GM19351 (cell line): ENCODE measurements around the gene CSDE1.

ENCODE experiments used
- ATAC-seq: cut with Tn5 transposase; IDR thresholded peaks from one replicate; pipeline ENCODE4 v1.9.1; 2021; ENCODE audit warnings: mild to moderate bottlenecking, moderate library complexity; ENCODE audit not compliant: unreplicated experiment

CSDE1 gene

GRCh38 chr1:114703242-114703641, 54.5 kb downstream of the CSDE1 start:
- peak; percentile 68 for ATAC-seq

- ATAC-seq = peak; percentile 72
Measured at GRCh38 chr1:114702737-114703136, 55.0 kb downstream of the CSDE1 start.

DNA sequence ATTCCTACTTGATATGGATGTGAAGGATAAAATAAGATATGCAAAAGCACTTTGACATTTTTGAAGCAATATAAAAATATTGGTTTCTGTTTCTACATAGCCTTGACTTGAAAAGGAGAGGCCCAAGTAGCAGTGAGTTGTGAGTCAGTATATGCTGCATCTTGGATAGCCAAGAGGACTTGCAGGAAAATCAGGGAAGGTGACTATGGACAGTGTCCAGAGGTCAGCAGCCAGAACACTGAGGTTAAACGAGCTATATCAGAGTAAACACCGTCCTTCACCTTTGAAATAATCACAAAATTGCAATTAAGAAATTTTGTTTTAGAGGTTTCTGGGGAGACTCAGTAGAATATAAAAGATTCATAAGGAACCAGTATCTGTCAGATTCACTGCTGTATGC, 55.9 kb downstream of the CSDE1 start:
- no peak for ATAC-seq

- no peak for ATAC-seq
Measured at GRCh38 chr1:114700036-114700600, 57.7 kb downstream of the CSDE1 start.

- ATAC-seq = no peak
Measured at GRCh38 chr1:114696810-114697209, 61.0 kb downstream of the CSDE1 start.

GRCh38 chr1:114695430-114696058, 62.2 kb downstream of the CSDE1 start, which contains the start of gene AMPD1:
Gene AMPD1, minus strand, starts transcription at chr1:114695546. Its CDS starts 75 bp downstream, at chr1:114695471.
- no peak for ATAC-seq

- ATAC-seq = no peak
Measured at GRCh38 chr1:114694540-114695310, 63.1 kb downstream of the CSDE1 start.

DNA sequence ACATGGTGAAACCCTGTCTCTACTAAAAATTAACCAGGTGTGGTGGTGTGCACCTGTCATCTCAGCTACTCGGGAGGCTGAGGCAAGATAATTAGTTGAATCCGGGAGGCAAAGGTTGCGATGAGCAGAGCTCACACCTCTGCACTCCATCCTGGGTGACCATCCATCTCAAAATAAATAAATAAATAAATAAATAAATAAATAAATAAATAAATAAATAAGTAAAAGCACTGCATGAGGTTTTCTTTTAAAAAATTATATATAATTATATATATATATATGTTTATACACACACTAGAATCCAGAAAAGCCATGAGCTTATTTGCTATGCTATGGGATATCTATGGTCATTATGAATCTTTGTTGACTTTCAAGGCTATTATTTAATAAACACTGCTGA, 64.8 kb downstream of the CSDE1 start:
- ATAC-seq = no peak

- no peak for ATAC-seq
Measured at GRCh38 chr1:114691061-114691460, 66.7 kb downstream of the CSDE1 start.

GRCh38 chr1:114690148-114690547, 67.6 kb downstream of the CSDE1 start:
- no peak for ATAC-seq

GRCh38 chr1:114688526-114688925, 69.3 kb downstream of the CSDE1 start:
- no peak for ATAC-seq

- ATAC-seq = no peak
Measured at GRCh38 chr1:114685851-114686250, 71.9 kb downstream of the CSDE1 start.

- no peak for ATAC-seq
Measured at GRCh38 chr1:114677691-114678090, 80.1 kb downstream of the CSDE1 start.

GRCh38 chr1:114676115-114676514, 81.7 kb downstream of the CSDE1 start:
- no peak for ATAC-seq

DNA sequence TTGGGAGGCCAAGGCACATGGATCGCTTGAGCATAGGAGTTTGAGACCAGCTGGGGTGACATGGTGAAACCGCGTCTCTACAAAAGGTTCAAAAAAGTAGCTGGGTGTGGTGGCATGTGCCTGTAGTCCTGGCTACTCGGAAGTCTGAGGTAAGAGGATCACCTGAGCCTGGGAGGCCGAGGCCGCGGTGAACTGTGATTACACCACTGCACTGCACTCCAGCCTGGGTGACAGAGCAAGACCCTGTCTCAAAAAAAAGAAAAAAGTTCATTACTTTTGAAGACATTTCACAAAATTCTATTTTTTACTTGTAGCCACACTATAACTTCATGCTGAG, 85.9 kb downstream of the CSDE1 start:
- ATAC-seq = no peak

GRCh38 chr1:114671011-114671938, 86.5 kb downstream of the CSDE1 start:
- no peak for ATAC-seq

DNA sequence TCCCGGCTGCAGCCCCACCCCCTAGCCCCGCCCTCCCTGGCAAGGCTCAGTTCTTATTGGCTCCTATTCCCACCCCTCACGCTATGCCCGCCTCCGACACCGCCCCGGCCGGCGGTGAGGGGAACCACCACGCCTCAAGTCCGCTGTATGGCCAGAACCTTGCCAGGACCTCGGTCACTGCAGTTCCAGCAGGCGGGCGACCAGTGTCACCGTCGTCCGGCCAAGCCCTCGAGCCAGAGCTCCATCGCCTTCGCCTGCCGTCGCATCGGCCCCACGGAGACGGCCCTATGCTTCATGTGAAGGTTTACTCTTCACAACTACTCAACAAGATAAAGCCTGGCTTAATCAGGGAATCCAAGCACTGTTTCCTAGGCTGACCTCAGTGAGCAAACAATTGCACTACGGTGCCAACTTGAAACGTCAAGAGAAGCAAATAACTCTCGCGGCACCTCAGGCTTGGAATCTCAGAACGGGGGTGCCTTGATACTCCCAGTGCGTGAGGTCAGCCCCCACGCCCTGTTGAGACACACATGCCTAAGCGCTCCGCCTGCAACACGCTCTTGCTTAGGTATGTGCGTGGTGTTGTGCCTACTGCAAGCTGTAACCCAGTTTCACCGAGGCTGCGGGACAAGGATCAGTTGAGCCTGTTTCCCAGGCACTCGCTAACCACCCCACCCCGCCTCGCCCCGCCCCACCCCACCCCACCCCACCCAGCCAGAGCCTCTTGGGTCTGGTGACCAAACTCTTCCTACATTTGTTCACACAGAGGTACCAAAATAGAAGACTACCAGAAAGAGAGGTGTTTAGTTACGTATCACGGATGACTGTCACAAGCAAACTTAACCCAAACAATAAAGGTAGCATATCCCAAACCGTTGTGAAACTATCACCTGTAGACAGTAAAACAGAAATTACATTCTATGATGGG, 87.4 kb downstream of the CSDE1 start:
- ATAC-seq = peak; percentile 97

GRCh38 chr1:114669562-114670082, 88.2 kb downstream of the CSDE1 start, which contains the start of gene DENND2C:
Gene DENND2C, minus strand, starts transcription at chr1:114670049. Its CDS starts 44,065 bp downstream, at chr1:114625984.
- peak; percentile 62 for ATAC-seq

DNA sequence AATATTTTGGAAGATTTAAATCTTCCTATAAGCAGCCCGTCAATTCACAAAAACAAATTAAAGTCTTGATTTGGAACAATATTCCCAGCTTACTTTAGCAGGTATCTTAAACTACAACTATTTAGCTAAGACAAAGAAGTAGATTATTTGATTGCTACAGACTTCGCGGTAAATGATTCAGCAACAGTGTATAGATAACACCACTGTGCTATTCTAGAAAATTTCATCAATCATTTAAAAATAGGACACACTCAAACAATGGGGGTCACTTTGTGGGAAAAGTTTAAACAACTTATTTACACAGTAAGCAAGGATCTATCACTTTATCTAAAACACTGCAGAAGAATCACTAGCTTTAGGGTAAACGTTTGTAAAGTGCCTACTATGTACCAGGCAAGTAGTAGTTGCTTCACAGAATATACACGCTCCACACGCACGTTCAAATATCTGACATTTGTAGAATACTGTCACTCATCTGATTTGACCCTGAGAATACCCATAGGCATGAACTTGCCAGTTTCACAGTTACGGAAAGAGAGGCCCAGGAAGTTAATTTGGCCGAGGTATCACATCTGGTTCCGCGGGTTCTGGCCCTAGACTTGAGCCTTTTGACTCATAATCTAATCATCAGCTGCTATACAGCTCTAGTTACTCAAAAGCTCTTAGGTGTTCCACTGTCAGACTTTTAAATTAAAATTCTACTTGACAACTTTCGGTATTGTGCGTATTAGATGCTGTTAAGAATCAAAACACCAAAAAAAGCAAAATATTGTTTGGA, 88.8 kb downstream of the CSDE1 start:
- no peak for ATAC-seq
